Measurements from ENCODE around the gene GATAD2A. TPM values are rescaled to one million over a fixed set of nuclear protein-coding genes. Genes with fewer than 3 reads are reported as not detected.

Gene GATAD2A
- total and polyA plus RNA-seq, 2 of the 8 experiments (the other 6 are each of a cell fraction or from before 2014, with no cell fraction given): 38.4 to 205 TPM

- TF ChIP-seq, protein P1, sequence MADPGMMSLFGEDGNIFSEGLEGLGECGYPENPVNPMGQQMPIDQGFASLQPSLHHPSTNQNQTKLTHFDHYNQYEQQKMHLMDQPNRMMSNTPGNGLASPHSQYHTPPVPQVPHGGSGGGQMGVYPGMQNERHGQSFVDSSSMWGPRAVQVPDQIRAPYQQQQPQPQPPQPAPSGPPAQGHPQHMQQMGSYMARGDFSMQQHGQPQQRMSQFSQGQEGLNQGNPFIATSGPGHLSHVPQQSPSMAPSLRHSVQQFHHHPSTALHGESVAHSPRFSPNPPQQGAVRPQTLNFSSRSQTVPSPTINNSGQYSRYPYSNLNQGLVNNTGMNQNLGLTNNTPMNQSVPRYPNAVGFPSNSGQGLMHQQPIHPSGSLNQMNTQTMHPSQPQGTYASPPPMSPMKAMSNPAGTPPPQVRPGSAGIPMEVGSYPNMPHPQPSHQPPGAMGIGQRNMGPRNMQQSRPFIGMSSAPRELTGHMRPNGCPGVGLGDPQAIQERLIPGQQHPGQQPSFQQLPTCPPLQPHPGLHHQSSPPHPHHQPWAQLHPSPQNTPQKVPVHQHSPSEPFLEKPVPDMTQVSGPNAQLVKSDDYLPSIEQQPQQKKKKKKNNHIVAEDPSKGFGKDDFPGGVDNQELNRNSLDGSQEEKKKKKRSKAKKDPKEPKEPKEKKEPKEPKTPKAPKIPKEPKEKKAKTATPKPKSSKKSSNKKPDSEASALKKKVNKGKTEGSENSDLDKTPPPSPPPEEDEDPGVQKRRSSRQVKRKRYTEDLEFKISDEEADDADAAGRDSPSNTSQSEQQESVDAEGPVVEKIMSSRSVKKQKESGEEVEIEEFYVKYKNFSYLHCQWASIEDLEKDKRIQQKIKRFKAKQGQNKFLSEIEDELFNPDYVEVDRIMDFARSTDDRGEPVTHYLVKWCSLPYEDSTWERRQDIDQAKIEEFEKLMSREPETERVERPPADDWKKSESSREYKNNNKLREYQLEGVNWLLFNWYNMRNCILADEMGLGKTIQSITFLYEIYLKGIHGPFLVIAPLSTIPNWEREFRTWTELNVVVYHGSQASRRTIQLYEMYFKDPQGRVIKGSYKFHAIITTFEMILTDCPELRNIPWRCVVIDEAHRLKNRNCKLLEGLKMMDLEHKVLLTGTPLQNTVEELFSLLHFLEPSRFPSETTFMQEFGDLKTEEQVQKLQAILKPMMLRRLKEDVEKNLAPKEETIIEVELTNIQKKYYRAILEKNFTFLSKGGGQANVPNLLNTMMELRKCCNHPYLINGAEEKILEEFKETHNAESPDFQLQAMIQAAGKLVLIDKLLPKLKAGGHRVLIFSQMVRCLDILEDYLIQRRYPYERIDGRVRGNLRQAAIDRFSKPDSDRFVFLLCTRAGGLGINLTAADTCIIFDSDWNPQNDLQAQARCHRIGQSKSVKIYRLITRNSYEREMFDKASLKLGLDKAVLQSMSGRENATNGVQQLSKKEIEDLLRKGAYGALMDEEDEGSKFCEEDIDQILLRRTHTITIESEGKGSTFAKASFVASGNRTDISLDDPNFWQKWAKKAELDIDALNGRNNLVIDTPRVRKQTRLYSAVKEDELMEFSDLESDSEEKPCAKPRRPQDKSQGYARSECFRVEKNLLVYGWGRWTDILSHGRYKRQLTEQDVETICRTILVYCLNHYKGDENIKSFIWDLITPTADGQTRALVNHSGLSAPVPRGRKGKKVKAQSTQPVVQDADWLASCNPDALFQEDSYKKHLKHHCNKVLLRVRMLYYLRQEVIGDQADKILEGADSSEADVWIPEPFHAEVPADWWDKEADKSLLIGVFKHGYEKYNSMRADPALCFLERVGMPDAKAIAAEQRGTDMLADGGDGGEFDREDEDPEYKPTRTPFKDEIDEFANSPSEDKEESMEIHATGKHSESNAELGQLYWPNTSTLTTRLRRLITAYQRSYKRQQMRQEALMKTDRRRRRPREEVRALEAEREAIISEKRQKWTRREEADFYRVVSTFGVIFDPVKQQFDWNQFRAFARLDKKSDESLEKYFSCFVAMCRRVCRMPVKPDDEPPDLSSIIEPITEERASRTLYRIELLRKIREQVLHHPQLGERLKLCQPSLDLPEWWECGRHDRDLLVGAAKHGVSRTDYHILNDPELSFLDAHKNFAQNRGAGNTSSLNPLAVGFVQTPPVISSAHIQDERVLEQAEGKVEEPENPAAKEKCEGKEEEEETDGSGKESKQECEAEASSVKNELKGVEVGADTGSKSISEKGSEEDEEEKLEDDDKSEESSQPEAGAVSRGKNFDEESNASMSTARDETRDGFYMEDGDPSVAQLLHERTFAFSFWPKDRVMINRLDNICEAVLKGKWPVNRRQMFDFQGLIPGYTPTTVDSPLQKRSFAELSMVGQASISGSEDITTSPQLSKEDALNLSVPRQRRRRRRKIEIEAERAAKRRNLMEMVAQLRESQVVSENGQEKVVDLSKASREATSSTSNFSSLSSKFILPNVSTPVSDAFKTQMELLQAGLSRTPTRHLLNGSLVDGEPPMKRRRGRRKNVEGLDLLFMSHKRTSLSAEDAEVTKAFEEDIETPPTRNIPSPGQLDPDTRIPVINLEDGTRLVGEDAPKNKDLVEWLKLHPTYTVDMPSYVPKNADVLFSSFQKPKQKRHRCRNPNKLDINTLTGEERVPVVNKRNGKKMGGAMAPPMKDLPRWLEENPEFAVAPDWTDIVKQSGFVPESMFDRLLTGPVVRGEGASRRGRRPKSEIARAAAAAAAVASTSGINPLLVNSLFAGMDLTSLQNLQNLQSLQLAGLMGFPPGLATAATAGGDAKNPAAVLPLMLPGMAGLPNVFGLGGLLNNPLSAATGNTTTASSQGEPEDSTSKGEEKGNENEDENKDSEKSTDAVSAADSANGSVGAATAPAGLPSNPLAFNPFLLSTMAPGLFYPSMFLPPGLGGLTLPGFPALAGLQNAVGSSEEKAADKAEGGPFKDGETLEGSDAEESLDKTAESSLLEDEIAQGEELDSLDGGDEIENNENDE (IDR thresholded peaks at IDR 0.05; ENCODE audit: insufficient replicate concordance, low read length): no peak
- TF ChIP-seq BACH1 (IDR thresholded peaks at IDR 0.05; ENCODE audit: low read length): no peak
- no peak for TF ChIP-seq ATF3 (IDR thresholded peaks at IDR 0.05; ENCODE audit: insufficient read depth, low read depth, low read length)
- no peak for TF ChIP-seq EP300 (IDR thresholded peaks at IDR 0.05; ENCODE audit: borderline replicate concordance in 1 of 2, low read depth in 2 of 2, low read length in 2 of 2)
- no peak for TF ChIP-seq RFX5 (IDR thresholded peaks at IDR 0.05; ENCODE audit: borderline replicate concordance, low read depth, low read length)
- TF ChIP-seq SIN3A (conservative IDR thresholded peaks at IDR 0.05 in 1 of 2, IDR thresholded peaks at IDR 0.05 in 1 of 2; ENCODE audit: low read depth in 1 of 2, low read length in 2 of 2): no peak
- no peak for TF ChIP-seq CBX8 (IDR thresholded peaks at IDR 0.05; ENCODE audit: borderline replicate concordance, low read depth, low read length)
Measured at GRCh38 chr19:19492026-19492610, 86.6 kb downstream of the GATAD2A start (continued).

Measured in H1 (cell line).